MM.1S (cell line): ENCODE data around the gene CYP8B1.

Experiments
- CTCF ChIP-seq: fragments of 300-600 bp; sonication (generic); IDR thresholded peaks from 2 replicates; pipeline ENCODE4 v1.5.1; 2016; ENCODE audit warnings: antibody characterized with exemption, low read length, mixed read lengths
- EZH2 ChIP-seq: fragments of 300-600 bp; sonication (generic); optimal IDR thresholded peaks from 2 replicates; pipeline ENCODE3; 2017; ENCODE audit warnings: low read depth, mild to moderate bottlenecking, antibody characterized with exemption, low read length, mixed read lengths
- EZH2phosphoT487 ChIP-seq: fragments of 300-600 bp; sonication (generic); IDR thresholded peaks from 2 replicates; pipeline ENCODE4 v1.6.1; 2018; ENCODE audit warnings: antibody characterized with exemption, low read length

- no peak for TF ChIP-seq EZH2
- no peak for TF ChIP-seq CTCF
- TF ChIP-seq EZH2phosphoT487, result no peak
Observed at GRCh38 chr3:42880183-42880582, 4.5 kb upstream of the CYP8B1 start.
